ENCODE measurements around the gene HSF2BP.
A peak's percentile ranks its signal among the peaks of the same experiment; 100 is the strongest.
"Not testable (repeated sequence)": the region's sequence is repeated elsewhere in the genome, so short reads cannot be mapped to it uniquely, and the experiment has no call there.

HSF2BP gene

GRCh38 chr21:43693981-43694380 lies 34.7 kb upstream of the HSF2BP start:
- ATAC-seq (replicated peaks) (no peak), DNase-seq (no peak)
- H3K4me3 Mint-ChIP-seq = no peak overlapping the region
- no peaks in the 10 kb centered on the region for H3K9me3 Mint-ChIP-seq
- H3K27me3 Mint-ChIP-seq = no peaks in the 10 kb centered on the region
- H3K27ac Mint-ChIP-seq = no peak overlapping the region
- H3K36me3 Mint-ChIP-seq (ENCODE audit: insufficient read depth) = peaks cover 40% of the 10 kb centered on the region
- H3K4me1 Mint-ChIP-seq (ENCODE audit: low read depth in 2 of 2) = no peaks in the 10 kb centered on the region

- H3K9me3 Mint-ChIP-seq = no peaks in the 10 kb centered on the region
- peaks cover 48% of the 10 kb centered on the region for H3K36me3 Mint-ChIP-seq (ENCODE audit: insufficient read depth)
- no peaks in the 10 kb centered on the region for H3K27me3 Mint-ChIP-seq
- DNase-seq (no peak), ATAC-seq (replicated peaks) (no peak)
- H3K4me3 Mint-ChIP-seq = no peak overlapping the region
- H3K27ac Mint-ChIP-seq = peak overlapping the region in 1 of 2 donors; percentile 54
- no peaks in the 10 kb centered on the region for H3K4me1 Mint-ChIP-seq (ENCODE audit: low read depth in 2 of 2)
Measured at GRCh38 chr21:43692949-43693348, 33.7 kb upstream of the HSF2BP start.

GRCh38 chr21:43691801-43692200 lies 32.5 kb upstream of the HSF2BP start:
- ATAC-seq (replicated peaks) (no peak), DNase-seq (no peak)
- no peaks in the 10 kb centered on the region for H3K9me3 Mint-ChIP-seq
- H3K4me3 Mint-ChIP-seq = no peak overlapping the region
- peaks cover 58% of the 10 kb centered on the region for H3K36me3 Mint-ChIP-seq (ENCODE audit: insufficient read depth)
- H3K27me3 Mint-ChIP-seq = no peaks in the 10 kb centered on the region
- no peak overlapping the region for H3K27ac Mint-ChIP-seq
- peaks cover 0 to 4% of the 10 kb centered on the region in 2 donors for H3K4me1 Mint-ChIP-seq (ENCODE audit: low read depth in 2 of 2)

- peaks cover 60% of the 10 kb centered on the region for H3K36me3 Mint-ChIP-seq (ENCODE audit: insufficient read depth)
- H3K4me1 Mint-ChIP-seq (ENCODE audit: low read depth in 2 of 2) = peaks cover 0 to 4% of the 10 kb centered on the region in 2 donors
- no peaks in the 10 kb centered on the region for H3K9me3 Mint-ChIP-seq
- no peaks in the 10 kb centered on the region for H3K27me3 Mint-ChIP-seq
- no peak overlapping the region for H3K27ac Mint-ChIP-seq
- H3K4me3 Mint-ChIP-seq = no peak overlapping the region
- DNase-seq = no peak
- ATAC-seq (replicated peaks) = no peak
Measured at GRCh38 chr21:43691086-43691795, 32.0 kb upstream of the HSF2BP start.

DNA sequence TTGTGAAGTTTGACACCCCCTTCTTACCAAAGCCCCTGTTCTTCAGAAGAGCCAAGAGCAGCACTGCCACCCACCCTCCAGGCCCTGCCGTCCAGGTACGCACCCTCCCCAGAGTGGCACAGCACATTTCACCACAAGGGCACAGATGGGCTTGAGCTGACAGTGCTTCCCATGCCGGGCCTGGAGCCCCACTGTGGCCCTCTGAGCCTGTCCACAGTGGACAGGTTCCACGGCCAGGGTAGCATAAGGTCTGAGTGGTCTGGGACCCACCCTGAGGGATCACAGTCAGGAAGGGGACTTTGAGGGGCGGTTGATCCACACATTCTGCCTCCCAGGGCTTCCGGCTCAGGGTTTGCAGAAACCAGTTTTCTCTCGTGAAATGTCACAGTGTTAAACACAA lies 31.1 kb upstream of the HSF2BP start:
- DNase-seq = no peak
- H3K36me3 Mint-ChIP-seq (ENCODE audit: insufficient read depth) = peaks cover 59% of the 10 kb centered on the region
- H3K4me1 Mint-ChIP-seq (ENCODE audit: low read depth in 2 of 2) = peaks cover 0 to 4% of the 10 kb centered on the region in 2 donors
- no peaks in the 10 kb centered on the region for H3K9me3 Mint-ChIP-seq
- ATAC-seq (replicated peaks) = no peak
- H3K4me3 Mint-ChIP-seq = no peak overlapping the region
- no peaks in the 10 kb centered on the region for H3K27me3 Mint-ChIP-seq
- no peak overlapping the region for H3K27ac Mint-ChIP-seq

DNA sequence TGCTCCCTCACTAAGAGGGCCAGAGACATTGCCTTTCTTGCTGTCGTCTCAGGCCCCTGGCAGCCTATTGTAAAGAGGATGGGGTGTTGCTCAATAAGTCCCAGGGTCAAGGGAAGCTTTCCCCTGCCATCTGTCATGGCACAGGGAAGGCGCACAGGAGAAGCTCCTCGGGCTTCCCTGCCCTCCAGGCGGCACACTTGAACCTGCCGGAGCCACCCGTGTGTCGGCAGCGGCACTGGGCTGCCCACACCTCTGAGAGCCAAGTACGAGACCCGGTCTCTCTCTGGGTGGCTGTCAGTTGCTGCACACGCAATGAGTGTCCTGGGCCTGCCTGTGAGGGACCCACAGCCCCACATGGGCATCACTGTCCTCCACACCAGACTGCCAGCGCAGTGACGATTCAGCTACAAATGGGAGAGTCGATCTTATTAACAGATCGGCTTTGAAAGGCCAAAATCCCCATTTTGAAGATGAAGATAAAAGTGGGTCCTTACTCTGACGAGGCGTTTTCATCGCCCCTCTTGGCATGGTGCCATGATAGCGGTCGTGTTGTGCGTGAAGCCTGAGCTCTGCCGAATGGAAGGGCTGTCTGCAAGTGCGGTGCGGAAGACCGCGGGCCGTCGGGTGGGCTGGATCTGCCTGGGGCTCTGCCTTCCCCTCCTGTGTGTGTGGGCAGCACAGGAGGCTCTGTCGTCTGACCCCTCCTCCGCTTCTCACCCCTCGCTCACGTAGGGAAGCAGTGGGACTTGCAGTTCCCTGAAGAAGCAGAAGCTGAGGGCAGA lies 30.5 kb upstream of the HSF2BP start:
- Mint-ChIP-seq H3K4me1 (ENCODE audit: low read depth in 2 of 2) (peaks cover 0 to 4% of the 10 kb centered on the region in 2 donors), H3K4me3 (no peak overlapping the region), H3K27ac (no peak overlapping the region), H3K9me3 (no peaks in the 10 kb centered on the region), H3K27me3 (no peaks in the 10 kb centered on the region), H3K36me3 (ENCODE audit: insufficient read depth) (peaks cover 61% of the 10 kb centered on the region)
- ATAC-seq (replicated peaks) (no peak), DNase-seq (no peak)

GRCh38 chr21:43688906-43689305 lies 29.6 kb upstream of the HSF2BP start:
- peaks cover 0 to 6% of the 10 kb centered on the region in 2 donors for H3K4me1 Mint-ChIP-seq (ENCODE audit: low read depth in 2 of 2)
- peaks cover 65% of the 10 kb centered on the region for H3K36me3 Mint-ChIP-seq (ENCODE audit: insufficient read depth)
- H3K4me3 Mint-ChIP-seq = no peak overlapping the region
- no peaks in the 10 kb centered on the region for H3K27me3 Mint-ChIP-seq
- ATAC-seq (replicated peaks) (no peak), DNase-seq (no peak)
- H3K9me3 Mint-ChIP-seq = no peaks in the 10 kb centered on the region
- peak overlapping the region in 1 of 2 donors; percentile 63 for H3K27ac Mint-ChIP-seq

DNA sequence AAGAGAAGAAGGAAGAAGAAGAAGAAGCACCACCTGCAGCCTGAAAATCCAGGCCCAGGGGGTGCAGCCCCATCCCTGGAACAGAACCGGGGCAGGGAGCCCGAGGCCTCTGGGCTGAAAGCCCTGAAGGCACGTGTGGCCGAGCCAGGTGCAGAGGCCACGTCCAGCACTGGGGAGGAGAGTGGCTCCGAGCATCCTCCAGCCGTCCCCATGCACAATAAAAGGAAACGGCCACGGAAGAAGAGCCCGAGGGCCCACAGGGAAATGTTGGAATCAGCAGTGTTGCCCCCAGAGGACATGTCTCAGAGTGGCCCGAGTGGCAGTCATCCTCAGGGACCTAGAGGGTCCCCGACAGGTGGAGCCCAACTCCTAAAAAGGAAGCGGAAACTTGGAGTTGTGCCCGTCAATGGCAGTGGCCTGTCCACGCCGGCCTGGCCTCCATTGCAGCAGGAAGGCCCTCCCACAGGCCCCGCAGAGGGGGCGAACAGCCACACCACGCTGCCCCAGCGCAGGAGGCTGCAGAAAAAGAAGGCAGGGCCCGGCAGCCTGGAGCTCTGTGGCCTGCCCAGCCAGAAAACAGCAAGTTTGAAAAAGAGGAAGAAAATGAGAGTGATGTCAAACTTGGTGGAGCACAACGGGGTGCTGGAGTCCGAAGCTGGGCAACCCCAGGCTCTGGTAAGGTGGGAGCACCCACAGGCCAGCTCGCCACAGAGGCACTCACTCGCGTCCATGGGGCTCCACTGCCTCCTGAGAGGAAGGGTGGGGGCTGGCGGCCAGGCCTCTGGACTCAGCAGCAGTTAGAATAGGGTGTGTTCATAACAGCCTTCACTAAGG lies 28.5 kb upstream of the HSF2BP start:
- H3K9me3 Mint-ChIP-seq = no peaks in the 10 kb centered on the region

GRCh38 chr21:43686811-43687565 lies 27.7 kb upstream of the HSF2BP start:
- no peaks in the 10 kb centered on the region for H3K9me3 Mint-ChIP-seq
- no peak overlapping the region for H3K4me3 Mint-ChIP-seq
- H3K27me3 Mint-ChIP-seq = no peaks in the 10 kb centered on the region
- H3K36me3 Mint-ChIP-seq (ENCODE audit: insufficient read depth) = peaks cover 82% of the 10 kb centered on the region
- H3K27ac Mint-ChIP-seq = no peak overlapping the region
- H3K4me1 Mint-ChIP-seq (ENCODE audit: low read depth in 2 of 2) = peaks cover 0 to 6% of the 10 kb centered on the region in 2 donors
- ATAC-seq (replicated peaks) (no peak), DNase-seq (no peak)

More for the DNA sequence above, 28.5 kb upstream of the HSF2BP start:
- no peak for ATAC-seq (replicated peaks)
- DNase-seq = no peak
- Mint-ChIP-seq H3K27me3 (no peaks in the 10 kb centered on the region), H3K4me3 (no peak overlapping the region), H3K4me1 (ENCODE audit: low read depth in 2 of 2) (peaks cover 0 to 6% of the 10 kb centered on the region in 2 donors), H3K27ac (no peak overlapping the region), H3K36me3 (ENCODE audit: insufficient read depth) (peaks cover 75% of the 10 kb centered on the region)

- peaks cover 6% of the 10 kb centered on the region in 2 donors for H3K4me1 Mint-ChIP-seq (ENCODE audit: low read depth in 2 of 2)
- ATAC-seq (replicated peaks) (no peak), DNase-seq (no peak)
- H3K36me3 Mint-ChIP-seq (ENCODE audit: insufficient read depth) = peaks cover 84% of the 10 kb centered on the region
- H3K27me3 Mint-ChIP-seq = no peaks in the 10 kb centered on the region
- no peaks in the 10 kb centered on the region for H3K9me3 Mint-ChIP-seq
- no peak overlapping the region for H3K27ac Mint-ChIP-seq
- H3K4me3 Mint-ChIP-seq = no peak overlapping the region
Measured at GRCh38 chr21:43684424-43684823, 25.1 kb upstream of the HSF2BP start.

GRCh38 chr21:43681650-43682049 lies 22.4 kb upstream of the HSF2BP start:
- ATAC-seq (replicated peaks) = no peak
- Mint-ChIP-seq H3K4me3 (no peak overlapping the region), H3K4me1 (ENCODE audit: low read depth in 2 of 2) (peaks cover 1 to 13% of the 10 kb centered on the region in 2 donors)

GRCh38 chr21:43680421-43680820 lies 21.1 kb upstream of the HSF2BP start:
- H3K27me3 Mint-ChIP-seq; ATAC-seq (replicated peaks); H3K9me3 Mint-ChIP-seq; H3K27ac Mint-ChIP-seq; DNase-seq; H3K4me3 Mint-ChIP-seq: not testable (repeated sequence)
- Mint-ChIP-seq H3K4me1 (ENCODE audit: low read depth in 2 of 2) (peaks cover 1 to 13% of the 10 kb centered on the region in 2 donors), H3K36me3 (ENCODE audit: insufficient read depth) (peaks cover 88% of the 10 kb centered on the region)

More at GRCh38 chr21:43681650-43682049, 22.4 kb upstream of the HSF2BP start:
- H3K27me3 Mint-ChIP-seq = no peaks in the 10 kb centered on the region
- H3K9me3 Mint-ChIP-seq = no peaks in the 10 kb centered on the region
- H3K36me3 Mint-ChIP-seq (ENCODE audit: insufficient read depth) = peaks cover 90% of the 10 kb centered on the region
- no peak for DNase-seq
- H3K27ac Mint-ChIP-seq = no peak overlapping the region

- H3K4me3 Mint-ChIP-seq = no peak overlapping the region
- peaks cover 88% of the 10 kb centered on the region for H3K36me3 Mint-ChIP-seq (ENCODE audit: insufficient read depth)
- peaks cover 1 to 13% of the 10 kb centered on the region in 2 donors for H3K4me1 Mint-ChIP-seq (ENCODE audit: low read depth in 2 of 2)
- H3K9me3 Mint-ChIP-seq = no peaks in the 10 kb centered on the region
- no peak for DNase-seq
- peak overlapping the region in 1 of 2 donors; percentile 24 for H3K27ac Mint-ChIP-seq
- ATAC-seq (replicated peaks) = no peak
- no peaks in the 10 kb centered on the region for H3K27me3 Mint-ChIP-seq
Measured at GRCh38 chr21:43679951-43680350, 20.7 kb upstream of the HSF2BP start.
